HepG2 (cell line): ENCODE results near the gene TEKT3. TPM values are rescaled to one million over a fixed set of nuclear protein-coding genes. Genes with fewer than 3 reads are reported as not detected.

Experiments used
- ATAC-seq: fragments of 200-7000 bp; cut with Tn5 transposase; 3 replicates; pipeline ENCODE4 v1.9.1; 2020; ENCODE audit warnings: mild to moderate bottlenecking, moderate library complexity
- BruUV-seq: library from RNA; stranded (reverse); fragments of 400-500 nt; replicated peaks from 2 replicates; lab custom pipeline; 2021; lab: Mats Ljungman, UMichigan
- CTCF ChIA-PET: fragments of 300-600 bp; formaldehyde crosslinking; extraction: SDS; loops from one replicate; lab custom pipeline; 2021; ENCODE audit warnings: low total read pairs, inconsistent platforms, low intra/inter-chr PET ratio; lab: Yijun Ruan, JAX
- POLR2A ChIA-PET: fragments of 350-600 bp; sonication (Branson Sonifier 250); formaldehyde crosslinking; loops from one replicate; lab custom pipeline; 2020; ENCODE audit warnings: antibody characterized with exemption, inconsistent platforms; lab: Yijun Ruan, JAX
- DNase-seq: peaks from one replicate; pipeline ENCODE4 v3.0.0-alpha.2; 2015; ENCODE audit warnings: low spot score
- FAIRE-seq: peaks from 3 replicates; lab custom pipeline; 2011; peaks lifted over from hg19 to GRCh38; lab: Jason Lieb, UNC
- H2AFZ ChIP-seq: one replicate; pipeline ENCODE4 v1.6.1; 2011; ENCODE audit warnings: low read length, inconsistent platforms
- H3K27ac ChIP-seq: fragments of 300-600 bp; 3 replicates; pipeline ENCODE4 v1.8.0; 2011; ENCODE audit warnings: mixed run types, mild to moderate bottlenecking, mixed read lengths, low read length, inconsistent platforms; ENCODE audit not compliant: insufficient read depth; ENCODE audit errors: extremely low read length
- H3K27me3 ChIP-seq, 2 experiments: fragments of 200-600 bp in 1 of 2; 2 replicates in 1 of 2; 3 replicates in 1 of 2; pipeline versions ENCODE4 v1.6.0 to v1.8.0; 2011; ENCODE audit warnings: low read length in 2 of 2, mild to moderate bottlenecking in 2 of 2, moderate library complexity in 2 of 2, inconsistent platforms in 1 of 2; ENCODE audit not compliant: insufficient read depth in 2 of 2, control insufficient read depth in 1 of 2
- H3K36me3 ChIP-seq, 2 experiments: fragments of 200-600 bp in 1 of 2; replicated peaks in 1 of 2; 2 replicates in 1 of 2; 3 replicates in 1 of 2; pipeline versions ENCODE4 v1.5.1 to v1.8.0; 2011; ENCODE audit warnings: low read length in 2 of 2, inconsistent platforms in 1 of 2; ENCODE audit not compliant: insufficient read depth in 2 of 2, control insufficient read depth in 1 of 2
- H3K4me1 ChIP-seq: 2 replicates; pipeline ENCODE4 v1.5.1; 2012; ENCODE audit warnings: low read length, inconsistent platforms; ENCODE audit not compliant: insufficient read depth
- H3K4me2 ChIP-seq: 2 replicates; pipeline ENCODE4 v1.6.0; 2011; ENCODE audit warnings: low read depth, low read length, inconsistent platforms
- H3K4me3 ChIP-seq, 3 experiments: fragments of 200-600 bp in 1 of 3; sonication (generic), shearing (Covaris generic) in 1 of 3; replicated peaks in 1 of 3; 2 replicates each; pipeline ENCODE4 v1.5.1; 2011 to 2016; ENCODE audit warnings: low read length in 3 of 3, inconsistent platforms in 2 of 3, low read depth in 2 of 3, mild to moderate bottlenecking in 2 of 3, control low read depth in 1 of 3, mixed read lengths in 1 of 3; ENCODE audit not compliant: insufficient read depth in 1 of 3
- H3K79me2 ChIP-seq: one replicate; pipeline ENCODE4 v1.6.1; 2011; ENCODE audit warnings: low read length, inconsistent platforms; ENCODE audit not compliant: insufficient read depth
- H3K9ac ChIP-seq: 2 replicates; pipeline ENCODE4 v1.6.0; 2011; ENCODE audit warnings: mild to moderate bottlenecking, low read depth, low read length, inconsistent platforms; ENCODE audit not compliant: insufficient read depth
- H3K9me3 ChIP-seq: 2 replicates; pipeline ENCODE4 v1.5.1; 2012; ENCODE audit warnings: mild to moderate bottlenecking, low read length
- H4K20me1 ChIP-seq: 2 replicates; pipeline ENCODE4 v1.6.0; 2011; ENCODE audit warnings: inconsistent platforms, mild to moderate bottlenecking, low read length, moderate library complexity; ENCODE audit not compliant: insufficient read depth
- ETV5 ChIP-seq: IDR thresholded peaks from 2 replicates; pipeline ENCODE4 v1.6.1; 2018; ENCODE audit warnings: missing biosample characterization, missing genetic modification reagents, inconsistent platforms, borderline replicate concordance
- GATAD2A ChIP-seq: IDR thresholded peaks from 2 replicates; pipeline ENCODE4 v1.6.1; 2016
- HOMEZ ChIP-seq: IDR thresholded peaks from 2 replicates; pipeline ENCODE4 v1.6.1; 2016; ENCODE audit warnings: low read depth
- ISX ChIP-seq: sonication (generic); formaldehyde crosslinking; conservative IDR thresholded peaks from 2 replicates; pipeline ENCODE4 v1.5.0; 2020; ENCODE audit warnings: missing genetic modification reagents
- MLXIP ChIP-seq: sonication (generic); formaldehyde crosslinking; IDR thresholded peaks from 2 replicates; pipeline ENCODE4 v1.9.0; 2021; ENCODE audit warnings: missing genetic modification reagents, borderline replicate concordance
- POLR2AphosphoS5 ChIP-seq: IDR thresholded peaks from 2 replicates; pipeline ENCODE4 v1.6.1; 2012; ENCODE audit warnings: low read depth, low read length
- RNF2 ChIP-seq: fragments of 450-650 bp; conservative IDR thresholded peaks from 2 replicates; pipeline ENCODE4 v1.6.1; 2016; ENCODE audit warnings: low read depth
- SMAD9 ChIP-seq: sonication (generic); formaldehyde crosslinking; IDR thresholded peaks from 2 replicates; pipeline ENCODE4 v1.5.1; 2020; ENCODE audit warnings: mild to moderate bottlenecking, missing genetic modification reagents
- TBX2 ChIP-seq: sonication (generic); formaldehyde crosslinking; IDR thresholded peaks from 2 replicates; pipeline ENCODE4 v1.5.0; 2020; ENCODE audit warnings: missing genetic modification reagents, mild to moderate bottlenecking, borderline replicate concordance
- ZNF280D ChIP-seq: sonication (generic); formaldehyde crosslinking; IDR thresholded peaks from 2 replicates; pipeline ENCODE4 v1.5.1; 2020; ENCODE audit warnings: mild to moderate bottlenecking, missing genetic modification reagents
- ZNF281 ChIP-seq: sonication (generic); formaldehyde crosslinking; IDR thresholded peaks from 2 replicates; pipeline ENCODE4 v1.4.0; 2020; ENCODE audit warnings: missing genetic modification reagents, borderline replicate concordance
- ZNF496 ChIP-seq: sonication (generic); formaldehyde crosslinking; IDR thresholded peaks from 2 replicates; pipeline ENCODE4 v1.8.1; 2023; ENCODE audit warnings: mild to moderate bottlenecking, moderate library complexity, missing genetic modification reagents; ENCODE audit not compliant: insufficient replicate concordance
- WGBS: methylation state at CpG from one replicate; pipeline ENCODE4 v1.1.6; 2017; ENCODE audit warnings: low lambda C conversion rate; 5-methylcytosine and 5-hydroxymethylcytosine counted together
- in situ Hi-C: cut with HindIII; loops from 2 replicates; pipeline ENCODE4 v1.10.0; 2017; ENCODE audit warnings: low pct_unique_long_range_greater_than_20kb; ENCODE audit not compliant: extremely low pct_ligation_motif_present
- intact Hi-C: fragments of 100-400 bp; cut with micrococcal nuclease; formaldehyde crosslinking; loops from one replicate; pipeline ENCODE4 v1.10.0; 2022; ENCODE audit not compliant: unreplicated experiment
- polyA plus RNA-seq, 8 experiments: library from polyadenylated mRNA; depleted of rRNA in 3 of 8; stranded (reverse) in 7 of 8; unstranded in 1 of 8; fragments of >200 nt; fragmentation: Illumina TruSeq in 4 of 8; extraction: Trizol in 4 of 8; gene quantifications; 2 replicates each; pipeline versions ENCODE4 v1.2.1 to v1.2.3, GENCODE V29; 2011 to 2016; ENCODE audit warnings: low read depth in 4 of 8, missing spikeins in 1 of 8, mixed read lengths in 1 of 8; ENCODE audit not compliant: insufficient read depth in 1 of 8
- total RNA-seq, 5 experiments: library from RNA; depleted of rRNA; stranded (reverse); fragments of >200 nt; fragmentation: Illumina TruSeq; extraction: Trizol; gene quantifications; 2 replicates each; pipeline ENCODE4 v1.2.3, GENCODE V29; 2016; ENCODE audit warnings: low read depth in 1 of 5

Gene TEKT3
- total and polyA plus RNA-seq, 2 of the 13 experiments (the other 11 are each of a cell fraction or from before 2014, with no cell fraction given) = 0.58 to 0.82 TPM

- TF ChIP-seq ZNF280D (CRISPR knock-in tag) = no peak
- TF ChIP-seq, all 625 proteins: peak for 0
Observed at GRCh38 chr17:15269087-15269779, 72.2 kb downstream of the TEKT3 start (continued).

- FAIRE-seq (no peak), DNase-seq (no peak), ATAC-seq (no peak)
- H3K9ac ChIP-seq = no peak overlapping the region
- no TSS peak for BruUV-seq
- H3K27me3 ChIP-seq = peaks cover 6 to 40% of the 10 kb centered on the region in 2 experiments
- in situ Hi-C loops (no loop called here), intact Hi-C loops (loop anchor here (10.0 kb wide), 1 partner anchor 106 kb away; no protein-coding TSS in a partner anchor)
- H3K9me3 ChIP-seq = no peaks in the 10 kb centered on the region
- 0% methylated on average over 1 of the region's 1 CpG for WGBS
- H3K4me3 ChIP-seq = no peak overlapping the region
- CTCF ChIA-PET = no interaction called here
- no peaks in the 10 kb centered on the region for H3K79me2 ChIP-seq
- no peaks in the 10 kb centered on the region for H3K36me3 ChIP-seq
- H3K27ac ChIP-seq = no peak overlapping the region
- no peak overlapping the region for H2AFZ ChIP-seq
- no peaks in the 10 kb centered on the region for H4K20me1 ChIP-seq
- POLR2A ChIA-PET = no interaction called here
- no peak overlapping the region for H3K4me2 ChIP-seq
- H3K4me1 ChIP-seq = peaks cover 4% of the 10 kb centered on the region; the same call in 1 of the 2 replicates
- TF ChIP-seq POLR2AphosphoS5 (no peak), RNF2 (no peak), HOMEZ (CRISPR knock-in tag) (no peak), ISX (CRISPR knock-in tag) (no peak), GATAD2A (no peak), ETV5 (CRISPR knock-in tag) (no peak), TBX2 (CRISPR knock-in tag) (no peak), MLXIP (CRISPR knock-in tag) (no peak), SMAD9 (CRISPR knock-in tag) (no peak), ZNF281 (no peak), ZNF496 (CRISPR knock-in tag) (no peak)
Observed at GRCh38 chr17:15268461-15268860, 72.9 kb downstream of the TEKT3 start.
